Caco-2 (cell line): ENCODE data around the gene STAT3. TPM values are rescaled to one million over a fixed set of nuclear protein-coding genes. Genes with fewer than 3 reads are reported as not detected.

Experiments
- BruUV-seq: library from RNA; stranded (reverse); fragments of 400-500 nt; replicated peaks from 2 replicates; lab custom pipeline; 2021; lab: Mats Ljungman, UMichigan
- CTCF ChIA-PET: fragments of 300-600 bp; sonication (Branson Sonifier 250); formaldehyde crosslinking; loops from one replicate; lab custom pipeline; 2022; ENCODE audit warnings: antibody characterized with exemption; lab: Charles Lee
- POLR2A ChIA-PET: fragments of 300-600 bp; sonication (Branson Sonifier 250); formaldehyde crosslinking; loops from one replicate; lab custom pipeline; 2022; ENCODE audit warnings: antibody characterized with exemption; lab: Charles Lee
- DNase-seq, 2 experiments: peaks; one replicate each; pipeline versions ENCODE4 v3.0.0 to v3.0.0-alpha.2; 2020 to 2022
- H3K27me3 ChIP-seq: replicated peaks from 2 replicates; pipeline ENCODE4 v1.6.0; 2011; ENCODE audit warnings: low read length; ENCODE audit not compliant: control insufficient read depth, insufficient read depth
- H3K36me3 ChIP-seq: 2 replicates; pipeline ENCODE4 v1.5.1; 2011; ENCODE audit warnings: low read length; ENCODE audit not compliant: control insufficient read depth, insufficient read depth
- H3K4me1 ChIP-seq: fragments of 250-450 bp; sonication (Bioruptor Pico); 2 replicates; pipeline ENCODE4 v1.5.1; 2020; ENCODE audit warnings: mild to moderate bottlenecking
- H3K4me3 ChIP-seq: 2 replicates; pipeline ENCODE4 v1.5.1; 2011; ENCODE audit warnings: low read depth, mild to moderate bottlenecking, control low read depth, low read length
- H3K9me3 ChIP-seq: fragments of 250-450 bp; sonication (Bioruptor Pico); 2 replicates; pipeline ENCODE4 v1.5.1; 2020; ENCODE audit warnings: mild to moderate bottlenecking, moderate library complexity
- H3K27ac Mint-ChIP-seq: one replicate; pipeline ENCODE4 v1.8.0; 2022; ENCODE audit warnings: mixed read lengths; ENCODE audit not compliant: unreplicated experiment
- H3K27me3 Mint-ChIP-seq: one replicate; pipeline ENCODE4 v1.8.0; 2022; ENCODE audit warnings: mixed read lengths; ENCODE audit not compliant: insufficient read depth, unreplicated experiment
- H3K36me3 Mint-ChIP-seq: one replicate; pipeline ENCODE4 v1.8.0; 2022; ENCODE audit warnings: mild to moderate bottlenecking, mixed read lengths; ENCODE audit not compliant: insufficient read depth, unreplicated experiment
- H3K4me1 Mint-ChIP-seq: one replicate; pipeline ENCODE4 v1.8.0; 2022; ENCODE audit warnings: low read depth, mixed read lengths; ENCODE audit not compliant: unreplicated experiment
- H3K4me3 Mint-ChIP-seq: one replicate; pipeline ENCODE4 v1.8.0; 2022; ENCODE audit warnings: mild to moderate bottlenecking, moderate library complexity, mixed read lengths; ENCODE audit not compliant: unreplicated experiment
- H3K9me3 Mint-ChIP-seq: one replicate; pipeline ENCODE4 v1.8.0; 2022; ENCODE audit warnings: mixed read lengths; ENCODE audit not compliant: unreplicated experiment
- intact Hi-C: fragments of 100-400 bp; cut with micrococcal nuclease; formaldehyde crosslinking; loops from one replicate; pipeline ENCODE4 v1.10.0; 2022; ENCODE audit not compliant: unreplicated experiment
- total RNA-seq: library from RNA; stranded (reverse); gene quantifications from 2 replicates; pipeline ENCODE4 v1.2.3, GENCODE V29; 2022
- TF ChIP-seq, protein P1 (sequence below), 2 experiments: fragments of 200-600 bp in 1 of 2; IDR thresholded peaks; 1 replicate in 1 of 2; 2 replicates in 1 of 2; pipeline versions ENCODE4 v1.5.1 to v1.8.0; 2011 to 2022; ENCODE audit warnings: antibody characterized with exemption in 1 of 2, control low read depth in 1 of 2, inconsistent platforms in 1 of 2, low read depth in 1 of 2, low read length in 1 of 2, mild to moderate bottlenecking in 1 of 2, moderate library complexity in 1 of 2; ENCODE audit not compliant: insufficient read depth in 1 of 2, severe bottlenecking in 1 of 2, unreplicated experiment in 1 of 2

STAT3 gene
- total RNA-seq, 1 experiment from 2014 or later, result 73.7 TPM

DNA sequence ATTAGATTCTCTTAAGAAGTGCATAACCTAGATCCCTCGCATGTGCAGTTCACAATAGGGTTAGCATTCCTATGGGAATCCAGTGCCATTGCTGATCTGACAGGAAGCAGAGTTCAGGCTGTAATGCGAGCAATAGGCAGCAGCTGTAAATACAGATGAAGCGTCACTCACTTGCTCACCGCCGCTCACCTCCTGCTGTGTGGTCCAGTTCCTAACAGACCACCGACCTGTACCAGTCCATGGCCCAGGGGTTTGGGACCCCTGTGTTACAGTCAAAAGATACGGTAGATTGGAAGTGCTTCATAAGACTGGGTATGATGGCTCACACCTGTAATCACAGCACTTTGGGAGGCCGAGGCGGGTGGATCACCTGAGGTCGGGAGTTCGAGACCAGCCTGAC lies 97.1 kb downstream of the STAT3 start:
- DNase-seq, result peak in 1 of 2 experiments; percentile 14
- TF ChIP-seq, protein P1, sequence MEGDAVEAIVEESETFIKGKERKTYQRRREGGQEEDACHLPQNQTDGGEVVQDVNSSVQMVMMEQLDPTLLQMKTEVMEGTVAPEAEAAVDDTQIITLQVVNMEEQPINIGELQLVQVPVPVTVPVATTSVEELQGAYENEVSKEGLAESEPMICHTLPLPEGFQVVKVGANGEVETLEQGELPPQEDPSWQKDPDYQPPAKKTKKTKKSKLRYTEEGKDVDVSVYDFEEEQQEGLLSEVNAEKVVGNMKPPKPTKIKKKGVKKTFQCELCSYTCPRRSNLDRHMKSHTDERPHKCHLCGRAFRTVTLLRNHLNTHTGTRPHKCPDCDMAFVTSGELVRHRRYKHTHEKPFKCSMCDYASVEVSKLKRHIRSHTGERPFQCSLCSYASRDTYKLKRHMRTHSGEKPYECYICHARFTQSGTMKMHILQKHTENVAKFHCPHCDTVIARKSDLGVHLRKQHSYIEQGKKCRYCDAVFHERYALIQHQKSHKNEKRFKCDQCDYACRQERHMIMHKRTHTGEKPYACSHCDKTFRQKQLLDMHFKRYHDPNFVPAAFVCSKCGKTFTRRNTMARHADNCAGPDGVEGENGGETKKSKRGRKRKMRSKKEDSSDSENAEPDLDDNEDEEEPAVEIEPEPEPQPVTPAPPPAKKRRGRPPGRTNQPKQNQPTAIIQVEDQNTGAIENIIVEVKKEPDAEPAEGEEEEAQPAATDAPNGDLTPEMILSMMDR (IDR thresholded peaks at IDR 0.05; ENCODE audit: insufficient read depth in 1 of 2, low read depth in 1 of 2, low read length in 1 of 2, severe bottlenecking in 1 of 2, unreplicated experiment in 1 of 2), result no peak
- Histone ChIP-seq H3K4me3 (no peak overlapping the region), H3K9me3 (no peaks in the 10 kb centered on the region), H3K36me3 (no peaks in the 10 kb centered on the region), H3K27me3 (no peaks in the 10 kb centered on the region), H3K4me1 (0 out of 2 replicates have a peak, but pooled peaks cover 7% of the 10 kb centered on the region)
- CTCF ChIA-PET, result interaction anchor here (0.6 kb wide), 1 partner anchor 200 kb away, joined by 3 read pairs; no protein-coding TSS in a partner anchor
- BruUV-seq, result no TSS peak
- no peak overlapping the region for H3K4me3 Mint-ChIP-seq
- POLR2A ChIA-PET, result no interaction called here
- H3K4me1 Mint-ChIP-seq, result peaks cover 11% of the 10 kb centered on the region
- H3K36me3 Mint-ChIP-seq, result no peaks in the 10 kb centered on the region
- H3K27ac Mint-ChIP-seq, result no peak overlapping the region
- intact Hi-C loops, result no loop called here
- no peaks in the 10 kb centered on the region for H3K9me3 Mint-ChIP-seq
- no peaks in the 10 kb centered on the region for H3K27me3 Mint-ChIP-seq

GRCh38 chr17:42290577-42290976 lies 97.7 kb downstream of the STAT3 start:
- 0 out of 2 replicates have a peak, but pooled peaks cover 7% of the 10 kb centered on the region for H3K4me1 ChIP-seq
- TF ChIP-seq, protein P1 (IDR thresholded peaks at IDR 0.05; ENCODE audit: insufficient read depth in 1 of 2, low read depth in 1 of 2, low read length in 1 of 2, severe bottlenecking in 1 of 2, unreplicated experiment in 1 of 2), result no peak
- intact Hi-C loops, result no loop called here
- no peak overlapping the region for H3K4me3 Mint-ChIP-seq
- H3K9me3 Mint-ChIP-seq, result no peaks in the 10 kb centered on the region
- no peak overlapping the region for H3K4me3 ChIP-seq
- CTCF ChIA-PET, result interaction anchor here (0.6 kb wide), 1 partner anchor 201 kb away, joined by 3 read pairs; no protein-coding TSS in a partner anchor
- BruUV-seq, result no TSS peak
- no peak overlapping the region for H3K27ac Mint-ChIP-seq
- POLR2A ChIA-PET, result no interaction called here
- peak in 1 of 2 experiments; percentile 3 for DNase-seq
- peaks cover 11% of the 10 kb centered on the region for H3K4me1 Mint-ChIP-seq
- no peaks in the 10 kb centered on the region for H3K36me3 Mint-ChIP-seq
- H3K27me3 ChIP-seq, result no peaks in the 10 kb centered on the region
- no peaks in the 10 kb centered on the region for H3K36me3 ChIP-seq
- no peaks in the 10 kb centered on the region for H3K9me3 ChIP-seq
- H3K27me3 Mint-ChIP-seq, result no peaks in the 10 kb centered on the region

DNA sequence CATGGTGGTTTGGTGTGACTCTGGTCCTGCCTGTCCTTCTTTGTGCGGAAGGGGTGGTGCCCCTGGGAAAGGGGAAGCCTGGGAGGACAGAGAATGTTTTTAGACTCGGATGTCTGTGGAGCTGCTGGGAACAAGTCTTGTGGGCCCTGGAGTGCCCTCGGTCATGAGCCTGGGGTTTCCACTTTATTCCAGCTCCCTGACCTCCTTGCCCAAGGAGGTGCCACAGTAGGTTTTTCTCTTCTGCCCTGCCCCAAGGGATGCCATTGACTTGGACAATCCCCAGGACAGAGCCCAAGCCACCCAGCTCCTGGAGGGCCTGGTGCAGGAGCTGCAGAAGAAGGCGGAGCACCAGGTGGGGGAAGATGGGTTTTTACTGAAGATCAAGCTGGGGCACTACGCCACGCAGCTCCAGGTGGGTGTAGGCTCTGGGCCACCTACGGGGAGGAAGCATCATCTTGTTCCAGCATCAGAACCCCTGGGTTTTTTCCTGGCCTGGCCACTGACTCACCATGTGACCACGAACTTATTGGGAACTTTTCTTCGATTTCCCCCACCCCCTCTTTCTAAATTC lies 98.5 kb downstream of the STAT3 start:
- ChIA-PET POLR2A (no interaction called here), CTCF (no interaction called here)
- Histone ChIP-seq H3K9me3 (no peaks in the 10 kb centered on the region), H3K4me3 (no peak overlapping the region), H3K27me3 (no peaks in the 10 kb centered on the region), H3K36me3 (no peaks in the 10 kb centered on the region), H3K4me1 (0 out of 2 replicates have a peak, but pooled peaks cover 7% of the 10 kb centered on the region)
- TF ChIP-seq, protein P1 (IDR thresholded peaks at IDR 0.05; ENCODE audit: insufficient read depth in 1 of 2, low read depth in 1 of 2, low read length in 1 of 2, severe bottlenecking in 1 of 2, unreplicated experiment in 1 of 2), result no peak
- Mint-ChIP-seq H3K9me3 (no peaks in the 10 kb centered on the region), H3K36me3 (no peaks in the 10 kb centered on the region), H3K4me1 (peaks cover 11% of the 10 kb centered on the region), H3K27ac (no peak overlapping the region), H3K27me3 (no peaks in the 10 kb centered on the region), H3K4me3 (no peak overlapping the region)
- intact Hi-C loops, result no loop called here
- BruUV-seq, result no TSS peak
- DNase-seq, result no peak
